DMS153 treated with DMSO at 0.1 percent for 48 hours (cell line): ENCODE measurements around the gene NECTIN1.

Experiments used
- DNase-seq: peaks from one replicate; lab custom pipeline; 2025; ENCODE audit not compliant: unreplicated experiment; lab: John Stamatoyannopoulos, UW

The NECTIN1 gene

GRCh38 chr11:119714189-119714588 lies 14.8 kb downstream of the NECTIN1 start:
- no peak for DNase-seq

- no peak for DNase-seq
Observed at GRCh38 chr11:119713359-119714040, 15.5 kb downstream of the NECTIN1 start.

GRCh38 chr11:119712459-119713358 lies 16.3 kb downstream of the NECTIN1 start:
- DNase-seq = no peak

GRCh38 chr11:119712006-119712405 lies 17.0 kb downstream of the NECTIN1 start:
- DNase-seq = no peak

- no peak for DNase-seq
Observed at GRCh38 chr11:119711476-119711875, 17.5 kb downstream of the NECTIN1 start.

- DNase-seq = no peak
Observed at GRCh38 chr11:119710417-119710816, 18.6 kb downstream of the NECTIN1 start.

GRCh38 chr11:119709638-119710346 lies 19.2 kb downstream of the NECTIN1 start:
- no peak for DNase-seq

- DNase-seq = no peak
Observed at GRCh38 chr11:119709171-119709570, 19.8 kb downstream of the NECTIN1 start.

- DNase-seq = no peak
Observed at GRCh38 chr11:119708384-119708783, 20.6 kb downstream of the NECTIN1 start.

- DNase-seq = no peak
Observed at GRCh38 chr11:119706887-119707286, 22.1 kb downstream of the NECTIN1 start.

GRCh38 chr11:119706029-119706428 lies 23.0 kb downstream of the NECTIN1 start:
- DNase-seq = no peak

GRCh38 chr11:119705362-119705761 lies 23.6 kb downstream of the NECTIN1 start:
- DNase-seq = no peak

- no peak for DNase-seq
Observed at GRCh38 chr11:119704849-119705248, 24.2 kb downstream of the NECTIN1 start.

GRCh38 chr11:119701591-119702549 lies 27.1 kb downstream of the NECTIN1 start:
- DNase-seq = no peak

GRCh38 chr11:119700536-119701346 lies 28.3 kb downstream of the NECTIN1 start:
- DNase-seq = no peak

- DNase-seq = no peak
Observed at GRCh38 chr11:119700030-119700429, 29.0 kb downstream of the NECTIN1 start.

- DNase-seq = no peak
Observed at GRCh38 chr11:119699227-119699626, 29.8 kb downstream of the NECTIN1 start.

GRCh38 chr11:119697882-119698281 lies 31.1 kb downstream of the NECTIN1 start:
- no peak for DNase-seq

GRCh38 chr11:119697445-119697844 lies 31.6 kb downstream of the NECTIN1 start:
- DNase-seq = no peak
